Prostate gland (tissue), 2 donors: ENCODE results near the gene CEACAM18.

ENCODE experiments used
- CTCF ChIP-seq, 4 experiments: fragments of 200-600 bp in 2 of 4; fragments of 450-650 bp in 2 of 4; sonication (generic) in 2 of 4; IDR thresholded peaks; 1 replicate in 3 of 4; 2 replicates in 1 of 4; pipeline ENCODE4 v1.5.1; 2016 to 2019; ENCODE audit warnings: antibody characterized with exemption in 4 of 4, mild to moderate bottlenecking in 2 of 4, moderate library complexity in 2 of 4
- POLR2A ChIP-seq: fragments of 450-650 bp; IDR thresholded peaks from one replicate; pipeline ENCODE4 v1.6.1; 2016; ENCODE audit warnings: antibody characterized with exemption, mild to moderate bottlenecking

- TF ChIP-seq POLR2A (no peak), CTCF (IDR thresholded peaks at IDR 0.05) (no peak)
Measured at GRCh38 chr19:51530616-51531015, 52.3 kb downstream of the CEACAM18 start.
